ENCODE results near the gene NUDT16L1. TPM values are rescaled to one million over a fixed set of nuclear protein-coding genes. Genes with fewer than 3 reads are reported as not detected.

NUDT16L1 gene
- total and polyA plus RNA-seq, 2 of the 8 experiments (the other 6 are each of a cell fraction or from before 2014, with no cell fraction given), result 34.8 to 77.3 TPM

- TF ChIP-seq PHF8 (conservative IDR thresholded peaks at IDR 0.05; ENCODE audit: low read depth, low read length) (no peak), SP2 (IDR thresholded peaks at IDR 0.05; ENCODE audit: low read length) (no peak), CHD1 (IDR thresholded peaks at IDR 0.05; ENCODE audit: low read depth, low read length) (no peak), SIN3A (conservative IDR thresholded peaks at IDR 0.05 in 1 of 2, IDR thresholded peaks at IDR 0.05 in 1 of 2; ENCODE audit: low read depth in 1 of 2, low read length in 2 of 2) (no peak)
Measured at GRCh38 chr16:4683255-4684057, 9.9 kb upstream of the NUDT16L1 start (continued).

Data from H1 (cell line).